T-cell (primary cell): Measurements from ENCODE around the gene POC1B. TPM values are rescaled to one million over a fixed set of nuclear protein-coding genes. Genes with fewer than 3 reads are reported as not detected.

Experiments
- ATAC-seq, 4 experiments: fragments of 200-7000 bp in 3 of 4; fragments of 150-1000 bp in 1 of 4; cut with Tn5 transposase; replicated peaks in 1 of 4; 1 replicate in 3 of 4; 2 replicates in 1 of 4; pipeline ENCODE4 v1.10.0; 2021; ENCODE audit warnings: moderate library complexity in 3 of 4, mild to moderate bottlenecking in 2 of 4, moderate number of reproducible peaks in 1 of 4
- CTCF ChIA-PET, 2 donors: fragments of 300-600 bp; sonication (Branson Sonifier 250); formaldehyde crosslinking; loops; one replicate each; lab custom pipeline; 2022; ENCODE audit warnings: antibody characterized with exemption in 2 of 2; lab: Charles Lee
- POLR2A ChIA-PET, 2 donors: fragments of 300-600 bp; sonication (Branson Sonifier 250); formaldehyde crosslinking; loops; one replicate each; lab custom pipeline; 2022; ENCODE audit warnings: antibody characterized with exemption in 2 of 2; lab: Charles Lee
- DNase-seq, 35 experiments: peaks; one replicate each; pipeline versions ENCODE4 v3.0.0 to v3.0.0-alpha.2; 2013 to 2023
- H3K27ac ChIP-seq: one replicate; pipeline ENCODE4 v1.5.1; 2013; ENCODE audit warnings: low read length
- H3K27me3 ChIP-seq, 2 experiments: replicated peaks in 1 of 2; 1 replicate in 1 of 2; 2 replicates in 1 of 2; pipeline versions ENCODE4 v1.6.1 to v1.7.0; 2013; ENCODE audit warnings: low read length in 1 of 2, mixed read lengths in 1 of 2; ENCODE audit not compliant: control insufficient read depth in 2 of 2, insufficient read depth in 2 of 2; ENCODE audit errors: extremely low read depth in 1 of 2
- H3K36me3 ChIP-seq, 2 donors: 1 replicate in 1 of 2; 2 replicates in 1 of 2; pipeline versions ENCODE4 v1.6.1 to v1.7.0; 2013; ENCODE audit warnings: low read length in 1 of 2; ENCODE audit not compliant: control insufficient read depth in 2 of 2, insufficient read depth in 1 of 2; ENCODE audit errors: extremely low read depth in 1 of 2
- H3K4me1 ChIP-seq, 2 experiments: 1 replicate in 1 of 2; 2 replicates in 1 of 2; pipeline versions ENCODE4 v1.6.1 to v1.7.0; 2013; ENCODE audit warnings: low read length in 2 of 2, mixed read lengths in 1 of 2; ENCODE audit not compliant: insufficient read depth in 2 of 2, control insufficient read depth in 1 of 2; ENCODE audit errors: extremely low read depth in 1 of 2
- H3K4me3 ChIP-seq, 2 donors: 1 replicate in 1 of 2; 2 replicates in 1 of 2; pipeline versions ENCODE4 v1.5.1 to v1.7.0; 2013; ENCODE audit warnings: mild to moderate bottlenecking in 2 of 2, low read length in 1 of 2, moderate library complexity in 1 of 2; ENCODE audit not compliant: control insufficient read depth in 1 of 2; ENCODE audit errors: extremely low read depth in 1 of 2
- H3K9me3 ChIP-seq: 2 replicates; pipeline ENCODE4 v1.7.0; 2013
- H3K27ac Mint-ChIP-seq, 2 donors: one replicate each; pipeline ENCODE4 v1.8.0; 2020 to 2021; ENCODE audit warnings: mild to moderate bottlenecking in 2 of 2, mixed read lengths in 2 of 2
- H3K27me3 Mint-ChIP-seq, 2 donors: one replicate each; pipeline ENCODE4 v1.8.0; 2021 to 2022; ENCODE audit warnings: mixed read lengths in 2 of 2
- H3K36me3 Mint-ChIP-seq: one replicate; pipeline ENCODE4 v1.8.0; 2021; ENCODE audit warnings: mixed read lengths
- H3K4me1 Mint-ChIP-seq, 3 donors: one replicate each; pipeline ENCODE4 v1.8.0; 2020 to 2022; ENCODE audit warnings: mixed read lengths in 3 of 3, mild to moderate bottlenecking in 1 of 3
- H3K4me3 Mint-ChIP-seq, 3 donors: one replicate each; pipeline ENCODE4 v1.8.0; 2020 to 2022; ENCODE audit warnings: mild to moderate bottlenecking in 3 of 3, mixed read lengths in 3 of 3, moderate library complexity in 3 of 3
- H3K9me3 Mint-ChIP-seq, 3 donors: one replicate each; pipeline ENCODE4 v1.8.0; 2020 to 2022; ENCODE audit warnings: mixed read lengths in 3 of 3
- WGBS: methylation state at CpG from one replicate; pipeline ENCODE4 v1.1.5; 2013; ENCODE audit warnings: missing lambda C conversion rate; ENCODE audit not compliant: insufficient coverage; 5-methylcytosine and 5-hydroxymethylcytosine counted together
- total RNA-seq, 35 experiments: library from RNA in 6 of 35; stranded (reverse) in 6 of 35; fragments of 120-200 nt in 1 of 35; gene quantifications; one replicate each; pipeline versions ENCODE4 v1.2.1 to v1.2.4 and lab custom pipeline; 2013 to 2026

The POC1B gene
- total RNA-seq, 5 donors from 2014 or later (not counting 1 experiment from before 2014, with no cell fraction given): 17.2 to 25.5 (median 18.9) TPM

GRCh38 chr12:89448951-89449371 is 76.9 kb downstream of the POC1B start:
- WGBS: no CpG with 5 or more reads among the region's 2 CpGs
- CTCF ChIA-PET: interaction anchor here in 1 of 2 donors (1.0 kb wide), 1 partner anchor 8 kb away, joined by 3 read pairs; no protein-coding TSS in a partner anchor
- no peak overlapping the region for H3K4me3 Mint-ChIP-seq

GRCh38 chr12:89448526-89448925 is 77.3 kb downstream of the POC1B start:
- POLR2A ChIA-PET: no interaction called here

More at GRCh38 chr12:89448951-89449371, 76.9 kb downstream of the POC1B start:
- H3K27ac Mint-ChIP-seq: no peak overlapping the region
- H3K9me3 Mint-ChIP-seq: no peaks in the 10 kb centered on the region
- H3K36me3 Mint-ChIP-seq: peaks cover 47% of the 10 kb centered on the region
- Histone ChIP-seq H3K36me3 (peaks cover 0 to 7% of the 10 kb centered on the region in 2 donors), H3K27ac (no peak overlapping the region), H3K27me3 (no peaks in the 10 kb centered on the region), H3K4me3 (no peak overlapping the region), H3K4me1 (no peaks in the 10 kb centered on the region), H3K9me3 (no peaks in the 10 kb centered on the region)
- peaks cover under 1 to 8% (median 7%) of the 10 kb centered on the region in 3 donors for H3K4me1 Mint-ChIP-seq
- H3K27me3 Mint-ChIP-seq: no peaks in the 10 kb centered on the region
- ATAC-seq (no peak), DNase-seq (no peak)
- POLR2A ChIA-PET: no interaction called here

GRCh38 chr12:89439941-89440340 is 85.9 kb downstream of the POC1B start:
- Mint-ChIP-seq H3K36me3 (peaks cover 53% of the 10 kb centered on the region), H3K9me3 (peaks cover 0 to 14% (median 3%) of the 10 kb centered on the region in 3 donors)

More at GRCh38 chr12:89448526-89448925, 77.3 kb downstream of the POC1B start:
- ATAC-seq (no peak), DNase-seq (no peak)
- CTCF ChIA-PET: interaction anchor here in 1 of 2 donors (1.0 kb wide), 1 partner anchor 9 kb away, joined by 3 read pairs; no protein-coding TSS in a partner anchor
- H3K4me3 Mint-ChIP-seq: no peak overlapping the region
- H3K36me3 Mint-ChIP-seq: peaks cover 50% of the 10 kb centered on the region
- no peak overlapping the region for H3K27ac Mint-ChIP-seq
- Histone ChIP-seq H3K27ac (no peak overlapping the region), H3K9me3 (no peaks in the 10 kb centered on the region), H3K36me3 (peaks cover 0 to 7% of the 10 kb centered on the region in 2 donors), H3K27me3 (no peaks in the 10 kb centered on the region), H3K4me1 (no peaks in the 10 kb centered on the region), H3K4me3 (no peak overlapping the region)
- H3K9me3 Mint-ChIP-seq: no peaks in the 10 kb centered on the region
- H3K4me1 Mint-ChIP-seq: peaks cover 0 to 7% (median 3%) of the 10 kb centered on the region in 3 donors
- H3K27me3 Mint-ChIP-seq: no peaks in the 10 kb centered on the region

GRCh38 chr12:89437231-89437630 is 88.6 kb downstream of the POC1B start:
- Mint-ChIP-seq H3K4me3 (no peak overlapping the region), H3K9me3 (peaks cover 0 to 14% (median 0%) of the 10 kb centered on the region in 3 donors), H3K36me3 (peaks cover 49% of the 10 kb centered on the region), H3K27me3 (no peaks in the 10 kb centered on the region), H3K4me1 (peaks cover 17 to 19% (median 18%) of the 10 kb centered on the region in 3 donors), H3K27ac (no peak overlapping the region)
- Histone ChIP-seq H3K36me3 (no peaks in the 10 kb centered on the region), H3K27ac (no peak overlapping the region), H3K4me1 (peaks cover 0 to 6% of the 10 kb centered on the region in 2 experiments), H3K4me3 (no peak overlapping the region), H3K27me3 (no peaks in the 10 kb centered on the region), H3K9me3 (no peaks in the 10 kb centered on the region)
- CTCF ChIA-PET: interaction anchor here in 1 of 2 donors (0.7 kb wide), 1 partner anchor 379 kb away, joined by 6 read pairs; no protein-coding TSS in a partner anchor
- 96% methylated on average over 4 of the region's 4 CpGs for WGBS
- POLR2A ChIA-PET: no interaction called here
- DNase-seq (no peak), ATAC-seq (no peak)

More at GRCh38 chr12:89439941-89440340, 85.9 kb downstream of the POC1B start:
- H3K27ac Mint-ChIP-seq: no peak overlapping the region
- Histone ChIP-seq H3K36me3 (no peaks in the 10 kb centered on the region), H3K4me3 (no peak overlapping the region), H3K9me3 (no peaks in the 10 kb centered on the region), H3K27ac (no peak overlapping the region), H3K27me3 (no peaks in the 10 kb centered on the region), H3K4me1 (peaks cover 0 to 6% of the 10 kb centered on the region in 2 experiments)
- H3K27me3 Mint-ChIP-seq: no peaks in the 10 kb centered on the region
- 90% methylated on average over 4 of the region's 4 CpGs for WGBS
- H3K4me3 Mint-ChIP-seq: no peak overlapping the region
- DNase-seq: no peak
- ChIA-PET CTCF (interaction anchor here in 1 of 2 donors (0.7 to 1.1 kb wide), 2 partner anchors 31 to 421 kb away, joined by 3 read pairs; no protein-coding TSS in a partner anchor), POLR2A (interaction anchor here in 1 of 2 donors (0.6 kb wide), 1 partner anchor 258 kb away, joined by 3 read pairs; no protein-coding TSS in a partner anchor)
- no peak for ATAC-seq
- peaks cover 21 to 26% (median 22%) of the 10 kb centered on the region in 3 donors for H3K4me1 Mint-ChIP-seq

- no peak overlapping the region for H3K4me3 ChIP-seq
- no peaks in the 10 kb centered on the region for H3K27me3 ChIP-seq
- no peak overlapping the region for H3K4me3 Mint-ChIP-seq
- H3K36me3 Mint-ChIP-seq: peaks cover 42% of the 10 kb centered on the region
- peaks cover 0 to 3% of the 10 kb centered on the region in 2 experiments for H3K4me1 ChIP-seq
- POLR2A ChIA-PET: no interaction called here
- DNase-seq: no peak
- H3K27me3 Mint-ChIP-seq: no peaks in the 10 kb centered on the region
- no peaks in the 10 kb centered on the region for H3K9me3 ChIP-seq
- H3K27ac ChIP-seq: no peak overlapping the region
- peaks cover 6 to 8% (median 7%) of the 10 kb centered on the region in 3 donors for H3K4me1 Mint-ChIP-seq
- no peak overlapping the region for H3K27ac Mint-ChIP-seq
- H3K9me3 Mint-ChIP-seq: peaks cover 0 to 9% (median 0%) of the 10 kb centered on the region in 3 donors
- CTCF ChIA-PET: no interaction called here
- WGBS: 74% methylated on average over 2 of the region's 6 CpGs
- no peak for ATAC-seq
- no peaks in the 10 kb centered on the region for H3K36me3 ChIP-seq
Measured at GRCh38 chr12:89436062-89436461, 89.8 kb downstream of the POC1B start.

- WGBS: 92% methylated on average over 3 of the region's 4 CpGs
- CTCF ChIA-PET: no interaction called here
- no peaks in the 10 kb centered on the region for H3K9me3 ChIP-seq
- peaks cover 0 to 3% of the 10 kb centered on the region in 2 experiments for H3K4me1 ChIP-seq
- POLR2A ChIA-PET: no interaction called here
- Mint-ChIP-seq H3K9me3 (peaks cover 0 to 2% (median 0%) of the 10 kb centered on the region in 3 donors), H3K27me3 (no peaks in the 10 kb centered on the region), H3K4me3 (no peak overlapping the region), H3K27ac (no peak overlapping the region), H3K36me3 (peaks cover 32% of the 10 kb centered on the region), H3K4me1 (peaks cover 18 to 19% (median 18%) of the 10 kb centered on the region in 3 donors)
- ATAC-seq: no peak
- H3K27me3 ChIP-seq: no peaks in the 10 kb centered on the region
- no peak overlapping the region for H3K4me3 ChIP-seq
- no peak for DNase-seq
- no peak overlapping the region for H3K27ac ChIP-seq
- H3K36me3 ChIP-seq: no peaks in the 10 kb centered on the region
Measured at GRCh38 chr12:89433634-89434033, 92.2 kb downstream of the POC1B start.
